HUES6 (cell line): ENCODE results near the gene ADARB1.

Experiments used
- H3K27ac ChIP-seq: 2 replicates; pipeline ENCODE4 v1.7.0; 2013; ENCODE audit warnings: low read depth, mild to moderate bottlenecking, low read length, inconsistent platforms
- H3K27me3 ChIP-seq: 2 replicates; pipeline ENCODE4 v1.6.1; 2013; ENCODE audit warnings: low read length; ENCODE audit not compliant: control insufficient read depth, insufficient read depth
- H3K36me3 ChIP-seq: 2 replicates; pipeline ENCODE4 v1.6.1; 2013; ENCODE audit warnings: low read length; ENCODE audit not compliant: control insufficient read depth, insufficient read depth
- H3K4me1 ChIP-seq: 2 replicates; pipeline ENCODE4 v1.6.1; 2013; ENCODE audit warnings: low read length; ENCODE audit not compliant: control insufficient read depth, insufficient read depth
- H3K4me3 ChIP-seq: 2 replicates; pipeline ENCODE4 v1.5.1; 2013; ENCODE audit warnings: low read depth, low read length
- H3K9ac ChIP-seq: one replicate; pipeline ENCODE4 v1.6.1; 2013; ENCODE audit warnings: mild to moderate bottlenecking, low read length
- H3K9me3 ChIP-seq: 2 replicates; pipeline ENCODE4 v1.6.1; 2013; ENCODE audit warnings: low read depth, low read length; ENCODE audit not compliant: control insufficient read depth, insufficient read depth

The ADARB1 gene

DNA sequence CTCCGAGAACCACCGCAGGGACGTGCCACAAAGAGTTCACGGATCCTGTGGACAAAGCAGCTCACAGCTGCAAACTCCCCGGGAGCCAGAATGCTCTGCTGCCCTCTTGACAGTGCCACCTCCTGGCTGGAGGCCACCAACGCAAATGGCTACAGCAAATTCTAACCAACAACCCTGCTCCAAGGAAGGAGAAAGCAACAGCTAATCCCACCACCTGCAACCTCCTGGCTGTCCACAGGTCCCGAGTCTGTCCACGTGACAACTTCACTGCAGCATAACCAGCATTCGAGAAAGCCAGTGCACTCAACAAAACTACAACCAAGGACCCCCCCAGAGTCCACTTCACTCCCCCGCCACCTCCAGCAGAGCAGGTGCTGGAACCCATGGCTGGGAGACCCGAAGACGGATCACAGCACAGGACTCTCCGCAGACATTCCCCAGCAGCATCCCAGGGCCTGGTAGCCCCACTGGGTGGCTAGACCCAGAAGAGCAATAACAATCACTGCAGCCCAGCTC lies 196.0 kb downstream of the ADARB1 start:
- Histone ChIP-seq H3K4me3 (no peak overlapping the region), H3K36me3 (peaks cover 83% of the 10 kb centered on the region), H3K9me3 (no peaks in the 10 kb centered on the region), H3K27ac (no peak overlapping the region), H3K4me1 (no peaks in the 10 kb centered on the region), H3K27me3 (no peaks in the 10 kb centered on the region), H3K9ac (no peak overlapping the region)
